HG03521 (cell line): Measurements from ENCODE around the gene ZC3H4.
"Not testable (repeated sequence)": the region's sequence is repeated elsewhere in the genome, so short reads cannot be mapped to it uniquely, and the experiment has no call there.

Experiments
- ATAC-seq: cut with Tn5 transposase; IDR thresholded peaks from one replicate; pipeline ENCODE4 v1.9.1; 2021; ENCODE audit warnings: mild to moderate bottlenecking, moderate library complexity; ENCODE audit not compliant: unreplicated experiment

Gene ZC3H4

GRCh38 chr19:47112997-47113849 is at the start of gene ZC3H4:
Gene ZC3H4, minus strand, starts transcription at chr19:47113776. Its CDS starts 1,192 bp downstream, at chr19:47112584.
- peak; percentile 81 for ATAC-seq

GRCh38 chr19:47161876-47162489 is 48.4 kb upstream of the ZC3H4 start:
- ATAC-seq = no peak

- ATAC-seq = no peak
Measured at GRCh38 chr19:47158879-47159503, 45.4 kb upstream of the ZC3H4 start.

- ATAC-seq = no peak
Measured at GRCh38 chr19:47158367-47158791, 44.8 kb upstream of the ZC3H4 start.

- no peak for ATAC-seq
Measured at GRCh38 chr19:47157431-47158321, 44.1 kb upstream of the ZC3H4 start.

- ATAC-seq = no peak
Measured at GRCh38 chr19:47156861-47157430, 43.4 kb upstream of the ZC3H4 start.

GRCh38 chr19:47155148-47155547 is 41.6 kb upstream of the ZC3H4 start:
- no peak for ATAC-seq

- ATAC-seq = no peak
Measured at GRCh38 chr19:47153266-47153665, 39.7 kb upstream of the ZC3H4 start.

- ATAC-seq = no peak
Measured at GRCh38 chr19:47152632-47153031, 39.1 kb upstream of the ZC3H4 start.

- ATAC-seq = no peak
Measured at GRCh38 chr19:47152205-47152604, 38.6 kb upstream of the ZC3H4 start.

GRCh38 chr19:47151627-47152026 is 38.1 kb upstream of the ZC3H4 start:
- no peak for ATAC-seq

- ATAC-seq = no peak
Measured at GRCh38 chr19:47146920-47147319, 33.3 kb upstream of the ZC3H4 start.

GRCh38 chr19:47145639-47146486 is 32.3 kb upstream of the ZC3H4 start:
- no peak for ATAC-seq

GRCh38 chr19:47144630-47145029 is 31.1 kb upstream of the ZC3H4 start:
- ATAC-seq = no peak

- ATAC-seq = no peak
Measured at GRCh38 chr19:47143322-47144073, 29.9 kb upstream of the ZC3H4 start.

GRCh38 chr19:47142779-47143178 is 29.2 kb upstream of the ZC3H4 start:
- no peak for ATAC-seq

GRCh38 chr19:47141695-47142094 is 28.1 kb upstream of the ZC3H4 start:
- no peak for ATAC-seq

GRCh38 chr19:47141252-47141651 is 27.7 kb upstream of the ZC3H4 start:
- ATAC-seq = not testable (repeated sequence)

- no peak for ATAC-seq
Measured at GRCh38 chr19:47135156-47135555, 21.6 kb upstream of the ZC3H4 start.
